ENCODE measurements around the gene ACTR2. TPM values are rescaled to one million over a fixed set of nuclear protein-coding genes. Genes with fewer than 3 reads are reported as not detected.
A peak's percentile ranks its signal among the peaks of the same experiment; 100 is the strongest.

ACTR2 gene
- total and polyA plus RNA-seq, 2 of the 13 experiments (the other 11 are each of a cell fraction or from before 2014, with no cell fraction given), result 51.2 to 100 TPM

DNA sequence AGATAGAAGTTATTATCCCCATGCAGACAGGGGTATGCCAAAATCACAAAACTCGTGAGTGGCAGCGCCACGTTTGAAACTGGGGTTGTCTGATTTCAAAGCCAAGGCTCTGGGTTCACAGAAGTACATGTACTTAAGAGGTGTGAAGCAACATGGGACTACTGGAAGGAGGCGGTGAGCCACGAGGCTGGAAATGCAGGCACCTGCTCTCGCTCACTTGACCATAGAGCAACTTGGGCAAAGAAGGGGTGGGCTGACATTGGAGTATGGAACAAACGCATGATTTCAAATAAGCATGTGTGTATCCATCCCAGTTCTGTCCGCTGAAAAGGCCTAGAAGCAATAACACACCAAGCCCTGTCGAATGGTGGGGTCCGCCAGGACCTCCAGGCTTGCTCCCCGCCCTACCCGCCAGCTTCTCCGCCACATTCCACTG is 593 bp upstream of the ACTR2 start (continued):
- TF ChIP-seq ZNF615 (CRISPR knock-in tag; IDR thresholded peaks at IDR 0.05; ENCODE audit: borderline replicate concordance) (0 out of 2 replicates have a peak, but pooled peaks have one; percentile 93), MIER2 (CRISPR knock-in tag; IDR thresholded peaks at IDR 0.05) (0 out of 2 replicates have a peak, but pooled peaks have one; percentile 39), RCOR2 (CRISPR knock-in tag; IDR thresholded peaks at IDR 0.05) (no peak), SNAI1 (CRISPR knock-in tag; IDR thresholded peaks at IDR 0.05; ENCODE audit: borderline replicate concordance) (no peak; the same call in none of the 2 replicates), ADNP (CRISPR knock-in tag; IDR thresholded peaks at IDR 0.05) (no peak), SOX6 (IDR thresholded peaks at IDR 0.05) (no peak), SOX6 (CRISPR knock-in tag; IDR thresholded peaks at IDR 0.05) (no peak), GATA4 (IDR thresholded peaks at IDR 0.05; ENCODE audit: borderline replicate concordance, low read depth) (no peak), ZSCAN25 (CRISPR knock-in tag; IDR thresholded peaks at IDR 0.05) (no peak), PTBP1 (IDR thresholded peaks at IDR 0.05; ENCODE audit: low read depth, low read length, poor library complexity, severe bottlenecking) (no peak)
- TF ChIP-seq, protein P1, sequence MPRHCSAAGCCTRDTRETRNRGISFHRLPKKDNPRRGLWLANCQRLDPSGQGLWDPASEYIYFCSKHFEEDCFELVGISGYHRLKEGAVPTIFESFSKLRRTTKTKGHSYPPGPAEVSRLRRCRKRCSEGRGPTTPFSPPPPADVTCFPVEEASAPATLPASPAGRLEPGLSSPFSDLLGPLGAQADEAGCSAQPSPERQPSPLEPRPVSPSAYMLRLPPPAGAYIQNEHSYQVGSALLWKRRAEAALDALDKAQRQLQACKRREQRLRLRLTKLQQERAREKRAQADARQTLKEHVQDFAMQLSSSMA (CRISPR knock-in tag; IDR thresholded peaks at IDR 0.05), result no peak; the same call in 1 of the 2 replicates
- TF ChIP-seq, protein P2, sequence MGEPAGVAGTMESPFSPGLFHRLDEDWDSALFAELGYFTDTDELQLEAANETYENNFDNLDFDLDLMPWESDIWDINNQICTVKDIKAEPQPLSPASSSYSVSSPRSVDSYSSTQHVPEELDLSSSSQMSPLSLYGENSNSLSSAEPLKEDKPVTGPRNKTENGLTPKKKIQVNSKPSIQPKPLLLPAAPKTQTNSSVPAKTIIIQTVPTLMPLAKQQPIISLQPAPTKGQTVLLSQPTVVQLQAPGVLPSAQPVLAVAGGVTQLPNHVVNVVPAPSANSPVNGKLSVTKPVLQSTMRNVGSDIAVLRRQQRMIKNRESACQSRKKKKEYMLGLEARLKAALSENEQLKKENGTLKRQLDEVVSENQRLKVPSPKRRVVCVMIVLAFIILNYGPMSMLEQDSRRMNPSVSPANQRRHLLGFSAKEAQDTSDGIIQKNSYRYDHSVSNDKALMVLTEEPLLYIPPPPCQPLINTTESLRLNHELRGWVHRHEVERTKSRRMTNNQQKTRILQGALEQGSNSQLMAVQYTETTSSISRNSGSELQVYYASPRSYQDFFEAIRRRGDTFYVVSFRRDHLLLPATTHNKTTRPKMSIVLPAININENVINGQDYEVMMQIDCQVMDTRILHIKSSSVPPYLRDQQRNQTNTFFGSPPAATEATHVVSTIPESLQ (CRISPR knock-in tag; conservative IDR thresholded peaks at IDR 0.05), result no peak
- TF ChIP-seq, protein P3, sequence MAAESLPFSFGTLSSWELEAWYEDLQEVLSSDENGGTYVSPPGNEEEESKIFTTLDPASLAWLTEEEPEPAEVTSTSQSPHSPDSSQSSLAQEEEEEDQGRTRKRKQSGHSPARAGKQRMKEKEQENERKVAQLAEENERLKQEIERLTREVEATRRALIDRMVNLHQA (CRISPR knock-in tag; IDR thresholded peaks at IDR 0.05), result no peak
- TF ChIP-seq, protein P4, sequence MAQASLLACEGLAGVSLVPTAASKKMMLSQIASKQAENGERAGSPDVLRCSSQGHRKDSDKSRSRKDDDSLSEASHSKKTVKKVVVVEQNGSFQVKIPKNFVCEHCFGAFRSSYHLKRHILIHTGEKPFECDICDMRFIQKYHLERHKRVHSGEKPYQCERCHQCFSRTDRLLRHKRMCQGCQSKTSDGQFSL (CRISPR knock-in tag; IDR thresholded peaks at IDR 0.05), result no peak
- TF ChIP-seq, protein P5, sequence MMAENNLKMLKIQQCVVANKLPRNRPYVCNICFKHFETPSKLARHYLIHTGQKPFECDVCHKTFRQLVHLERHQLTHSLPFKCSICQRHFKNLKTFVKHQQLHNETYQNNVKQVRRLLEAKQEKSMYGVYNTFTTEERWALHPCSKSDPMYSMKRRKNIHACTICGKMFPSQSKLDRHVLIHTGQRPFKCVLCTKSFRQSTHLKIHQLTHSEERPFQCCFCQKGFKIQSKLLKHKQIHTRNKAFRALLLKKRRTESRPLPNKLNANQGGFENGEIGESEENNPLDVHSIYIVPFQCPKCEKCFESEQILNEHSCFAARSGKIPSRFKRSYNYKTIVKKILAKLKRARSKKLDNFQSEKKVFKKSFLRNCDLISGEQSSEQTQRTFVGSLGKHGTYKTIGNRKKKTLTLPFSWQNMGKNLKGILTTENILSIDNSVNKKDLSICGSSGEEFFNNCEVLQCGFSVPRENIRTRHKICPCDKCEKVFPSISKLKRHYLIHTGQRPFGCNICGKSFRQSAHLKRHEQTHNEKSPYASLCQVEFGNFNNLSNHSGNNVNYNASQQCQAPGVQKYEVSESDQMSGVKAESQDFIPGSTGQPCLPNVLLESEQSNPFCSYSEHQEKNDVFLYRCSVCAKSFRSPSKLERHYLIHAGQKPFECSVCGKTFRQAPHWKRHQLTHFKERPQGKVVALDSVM (CRISPR knock-in tag; IDR thresholded peaks at IDR 0.05), result no peak
- TF ChIP-seq, protein P6, sequence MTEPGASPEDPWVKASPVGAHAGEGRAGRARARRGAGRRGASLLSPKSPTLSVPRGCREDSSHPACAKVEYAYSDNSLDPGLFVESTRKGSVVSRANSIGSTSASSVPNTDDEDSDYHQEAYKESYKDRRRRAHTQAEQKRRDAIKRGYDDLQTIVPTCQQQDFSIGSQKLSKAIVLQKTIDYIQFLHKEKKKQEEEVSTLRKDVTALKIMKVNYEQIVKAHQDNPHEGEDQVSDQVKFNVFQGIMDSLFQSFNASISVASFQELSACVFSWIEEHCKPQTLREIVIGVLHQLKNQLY (CRISPR knock-in tag; IDR thresholded peaks at IDR 0.05), result no peak
- TF ChIP-seq, protein P7, sequence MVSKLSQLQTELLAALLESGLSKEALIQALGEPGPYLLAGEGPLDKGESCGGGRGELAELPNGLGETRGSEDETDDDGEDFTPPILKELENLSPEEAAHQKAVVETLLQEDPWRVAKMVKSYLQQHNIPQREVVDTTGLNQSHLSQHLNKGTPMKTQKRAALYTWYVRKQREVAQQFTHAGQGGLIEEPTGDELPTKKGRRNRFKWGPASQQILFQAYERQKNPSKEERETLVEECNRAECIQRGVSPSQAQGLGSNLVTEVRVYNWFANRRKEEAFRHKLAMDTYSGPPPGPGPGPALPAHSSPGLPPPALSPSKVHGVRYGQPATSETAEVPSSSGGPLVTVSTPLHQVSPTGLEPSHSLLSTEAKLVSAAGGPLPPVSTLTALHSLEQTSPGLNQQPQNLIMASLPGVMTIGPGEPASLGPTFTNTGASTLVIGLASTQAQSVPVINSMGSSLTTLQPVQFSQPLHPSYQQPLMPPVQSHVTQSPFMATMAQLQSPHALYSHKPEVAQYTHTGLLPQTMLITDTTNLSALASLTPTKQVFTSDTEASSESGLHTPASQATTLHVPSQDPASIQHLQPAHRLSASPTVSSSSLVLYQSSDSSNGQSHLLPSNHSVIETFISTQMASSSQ (IDR thresholded peaks at IDR 0.05; ENCODE audit: low read depth), result no peak
- TF ChIP-seq, protein P7 (CRISPR knock-in tag; IDR thresholded peaks at IDR 0.05; ENCODE audit: borderline replicate concordance), result no peak
- TF ChIP-seq, protein P8, sequence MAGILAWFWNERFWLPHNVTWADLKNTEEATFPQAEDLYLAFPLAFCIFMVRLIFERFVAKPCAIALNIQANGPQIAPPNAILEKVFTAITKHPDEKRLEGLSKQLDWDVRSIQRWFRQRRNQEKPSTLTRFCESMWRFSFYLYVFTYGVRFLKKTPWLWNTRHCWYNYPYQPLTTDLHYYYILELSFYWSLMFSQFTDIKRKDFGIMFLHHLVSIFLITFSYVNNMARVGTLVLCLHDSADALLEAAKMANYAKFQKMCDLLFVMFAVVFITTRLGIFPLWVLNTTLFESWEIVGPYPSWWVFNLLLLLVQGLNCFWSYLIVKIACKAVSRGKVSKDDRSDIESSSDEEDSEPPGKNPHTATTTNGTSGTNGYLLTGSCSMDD (CRISPR knock-in tag; IDR thresholded peaks at IDR 0.05), result no peak

Data from HepG2 (cell line).